HCT116 (cell line): ENCODE results near the gene SLAIN2. TPM values are rescaled to one million over a fixed set of nuclear protein-coding genes. Genes with fewer than 3 reads are reported as not detected.
A peak's percentile ranks its signal among the peaks of the same experiment; 100 is the strongest.

Source experiments
- ATAC-seq: fragments of 200-7000 bp; cut with Tn5 transposase; 2 replicates; pipeline ENCODE4 v1.9.1; 2020; ENCODE audit warnings: mild to moderate bottlenecking, moderate library complexity
- BruUV-seq: library from RNA; stranded (reverse); fragments of 400-500 nt; replicated peaks from 2 replicates; lab custom pipeline; 2021; lab: Mats Ljungman, UMichigan
- CTCF ChIA-PET: fragments of 300-600 bp; sonication (Branson Sonifier 250); formaldehyde crosslinking; loops from one replicate; lab custom pipeline; 2021; ENCODE audit warnings: antibody characterized with exemption; lab: Charles Lee
- POLR2A ChIA-PET: fragments of 300-600, 350-600 bp; sonication (Branson Sonifier 250); formaldehyde crosslinking; loops from one replicate; lab custom pipeline; 2021; ENCODE audit warnings: antibody characterized with exemption; lab: Charles Lee
- RAD21 ChIA-PET, 2 experiments: fragments of 300-600 bp; sonication (Branson Sonifier 250); formaldehyde crosslinking; loops; one replicate each; lab custom pipeline; 2023; ENCODE audit warnings: low total read pairs in 2 of 2; ENCODE audit not compliant: uncharacterized antibody in 2 of 2, unreplicated experiment in 2 of 2, low non-redundant PET in 1 of 2; lab: Charles Lee
- DNase-seq: peaks from one replicate; pipeline ENCODE4 v3.0.0-alpha.2; 2010; ENCODE audit warnings: low read depth, low spot score
- H2AFZ ChIP-seq: fragments of 200-600 bp; shearing (Covaris generic), sonication (generic); 2 replicates; pipeline ENCODE4 v1.6.1; 2017; ENCODE audit warnings: low read depth, mixed run types, mixed read lengths, antibody characterized with exemption, low read length; ENCODE audit not compliant: poor library complexity, severe bottlenecking
- H3K27ac ChIP-seq: 2 replicates; pipeline ENCODE4 v1.5.1; 2012; ENCODE audit warnings: low read depth, low read length
- H3K27me3 ChIP-seq: fragments of 200-600 bp; sonication (generic); 2 replicates; pipeline ENCODE4 v1.6.1; 2016; ENCODE audit warnings: mixed run types, low read length, mixed read lengths; ENCODE audit not compliant: insufficient read depth
- H3K36me3 ChIP-seq, 2 experiments: fragments of 200-500 bp in 1 of 2; fragments of 200-600 bp in 1 of 2; sonication (Bioruptor generic) in 1 of 2; sonication (generic) in 1 of 2; 2 replicates each; pipeline versions ENCODE4 v1.5.1 to v1.6.1; 2014 to 2016; ENCODE audit warnings: low read length in 2 of 2, inconsistent platforms in 1 of 2, mixed read lengths in 1 of 2, mixed run types in 1 of 2; ENCODE audit not compliant: insufficient read depth in 2 of 2, control insufficient read depth in 1 of 2
- H3K4me1 ChIP-seq, 2 experiments: fragments of 200-600 bp in 1 of 2; sonication (generic) in 1 of 2; 2 replicates each; pipeline versions ENCODE4 v1.5.1 to v1.6.1; 2012 to 2017; ENCODE audit warnings: low read length in 2 of 2, inconsistent platforms in 1 of 2, mild to moderate bottlenecking in 1 of 2, mixed read lengths in 1 of 2, mixed run types in 1 of 2, moderate library complexity in 1 of 2; ENCODE audit not compliant: insufficient read depth in 2 of 2, control insufficient read depth in 1 of 2
- H3K4me2 ChIP-seq: fragments of 200-600 bp; sonication (generic); 2 replicates; pipeline ENCODE4 v1.6.1; 2017; ENCODE audit warnings: mixed run types, low read length, mixed read lengths
- H3K4me3 ChIP-seq, 2 experiments: fragments of 200-600 bp in 1 of 2; sonication (generic) in 1 of 2; replicated peaks in 1 of 2; 2 replicates each; pipeline ENCODE4 v1.5.1; 2011 to 2016; ENCODE audit warnings: low read length in 2 of 2, control low read depth in 1 of 2, low read depth in 1 of 2, mild to moderate bottlenecking in 1 of 2, mixed read lengths in 1 of 2, mixed run types in 1 of 2
- H3K79me2 ChIP-seq: fragments of 200-600 bp; sonication (generic); 2 replicates; pipeline ENCODE4 v1.6.1; 2017; ENCODE audit warnings: mild to moderate bottlenecking, mixed run types, low read length, moderate library complexity, mixed read lengths; ENCODE audit not compliant: insufficient read depth
- H3K9ac ChIP-seq: fragments of 200-600 bp; sonication (generic); 2 replicates; pipeline ENCODE4 v1.6.1; 2016; ENCODE audit warnings: low read length, mixed read lengths
- H3K9me2 ChIP-seq: fragments of 200-600 bp; sonication (generic), shearing (Covaris generic); 2 replicates; pipeline ENCODE4 v1.6.1; 2017; ENCODE audit warnings: mixed run types, mild to moderate bottlenecking, moderate library complexity; ENCODE audit not compliant: insufficient read depth
- H3K9me3 ChIP-seq, 2 experiments: fragments of 200-500 bp in 1 of 2; fragments of 200-600 bp in 1 of 2; sonication (Bioruptor generic) in 1 of 2; sonication (generic) in 1 of 2; 2 replicates each; pipeline ENCODE4 v1.6.1; 2014 to 2017; ENCODE audit warnings: low read length in 2 of 2, mixed read lengths in 2 of 2, inconsistent platforms in 1 of 2, low read depth in 1 of 2, mild to moderate bottlenecking in 1 of 2, mixed run types in 1 of 2, moderate library complexity in 1 of 2; ENCODE audit not compliant: control insufficient read depth in 1 of 2, insufficient read depth in 1 of 2
- H4K20me1 ChIP-seq: fragments of 200-600 bp; sonication (generic), shearing (Covaris generic); 2 replicates; pipeline ENCODE4 v1.6.1; 2017; ENCODE audit warnings: mixed run types, mild to moderate bottlenecking, moderate library complexity; ENCODE audit not compliant: insufficient read depth
- CBX3 ChIP-seq: IDR thresholded peaks from 2 replicates; pipeline ENCODE4 v1.6.1; 2012; ENCODE audit warnings: low read depth
- EZH2 ChIP-seq: fragments of 200-600 bp; sonication (generic); IDR thresholded peaks from 2 replicates; pipeline ENCODE4 v1.6.1; 2017; ENCODE audit warnings: antibody characterized with exemption, mixed run types
- RAD21 ChIP-seq: IDR thresholded peaks from 2 replicates; pipeline ENCODE4 v1.6.1; 2012; ENCODE audit warnings: low read depth, mild to moderate bottlenecking
- YY1 ChIP-seq: IDR thresholded peaks from 2 replicates; pipeline ENCODE4 v1.6.1; 2011; ENCODE audit warnings: low read length, low read depth, moderate library complexity, mild to moderate bottlenecking; ENCODE audit not compliant: insufficient replicate concordance; ENCODE audit errors: extremely low read depth
- intact Hi-C: fragments of 100-400 bp; cut with micrococcal nuclease; formaldehyde crosslinking; loops from 2 replicates; pipeline ENCODE4 v1.10.0; 2022
- total RNA-seq: library from RNA; stranded (reverse); gene quantifications from one replicate; pipeline ENCODE4 v1.2.1, GENCODE V29; 2021; ENCODE audit not compliant: unreplicated experiment
- TF ChIP-seq, protein P1 (sequence below): IDR thresholded peaks from 2 replicates; pipeline ENCODE4 v1.6.1; 2012; ENCODE audit warnings: low read depth
- TF ChIP-seq, protein P2 (sequence below), 3 experiments: fragments of 200-600 bp in 1 of 3; sonication (generic) in 1 of 3; IDR thresholded peaks in 2 of 3; conservative IDR thresholded peaks in 1 of 3; 2 replicates each; pipeline ENCODE4 v1.5.1; 2012 to 2017; ENCODE audit warnings: low read depth in 2 of 3, low read length in 2 of 3, antibody characterized with exemption in 1 of 3, borderline replicate concordance in 1 of 3, control low read depth in 1 of 3, mild to moderate bottlenecking in 1 of 3, mixed read lengths in 1 of 3, mixed run types in 1 of 3, moderate library complexity in 1 of 3; ENCODE audit not compliant: insufficient read depth in 1 of 3
- TF ChIP-seq, protein P3 (sequence below): IDR thresholded peaks from 2 replicates; pipeline ENCODE4 v1.6.1; 2012

The SLAIN2 gene
- total RNA-seq, 1 experiment from 2014 or later = 50.3 TPM

DNA sequence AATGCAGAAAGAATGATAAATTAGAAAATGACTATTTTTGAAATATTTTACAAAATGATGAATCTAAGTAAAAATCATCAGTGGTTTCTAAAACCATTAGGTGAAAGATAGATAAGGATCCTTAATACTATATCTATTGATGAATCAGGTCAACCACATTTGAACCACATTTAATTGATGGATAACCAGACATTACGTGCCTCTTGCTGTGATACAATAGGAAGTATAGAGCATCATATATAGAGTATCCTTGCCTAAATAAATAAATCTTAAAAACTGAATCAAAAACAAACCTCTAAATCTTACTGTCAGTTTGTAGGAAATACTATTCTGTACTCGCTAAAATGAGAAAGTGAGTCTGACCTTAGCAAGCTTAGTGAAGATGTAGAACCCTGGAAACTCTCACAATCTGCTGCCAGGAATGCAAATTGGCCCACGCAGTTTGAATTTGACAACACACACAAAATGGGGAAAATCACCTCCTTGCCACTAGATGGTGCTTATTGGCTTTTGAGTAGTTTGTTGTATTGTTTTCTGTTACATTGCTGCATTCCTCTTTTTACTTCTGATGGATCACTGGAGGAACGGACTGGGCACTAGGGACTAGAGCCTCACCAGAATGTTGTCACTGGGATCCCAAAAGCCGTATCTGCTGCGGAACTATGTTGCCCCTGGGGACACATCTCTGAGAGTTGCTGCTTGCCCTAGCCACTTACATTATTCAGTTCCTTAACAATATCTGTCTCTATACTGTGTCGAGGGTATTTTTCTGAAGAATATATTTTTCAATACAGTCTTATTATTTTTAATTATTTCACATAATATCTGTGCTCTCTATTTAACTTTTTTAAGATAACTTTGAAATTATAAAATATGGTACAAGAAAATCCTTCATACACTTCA lies 25.4 kb upstream of the SLAIN2 start:
- RAD21 ChIA-PET = no interaction called here
- Histone ChIP-seq H3K27ac (no peak overlapping the region), H3K4me2 (peak overlapping the region; percentile 56), H3K9me2 (no peaks in the 10 kb centered on the region), H3K4me3 (no peak overlapping the region), H2AFZ (peak overlapping the region; percentile 97), H3K36me3 (no peaks in the 10 kb centered on the region), H3K9ac (no peak overlapping the region), H3K9me3 (no peaks in the 10 kb centered on the region), H3K79me2 (no peaks in the 10 kb centered on the region), H3K27me3 (no peaks in the 10 kb centered on the region), H3K4me1 (no peaks in the 10 kb centered on the region), H4K20me1 (no peaks in the 10 kb centered on the region)
- TF ChIP-seq, protein P1, sequence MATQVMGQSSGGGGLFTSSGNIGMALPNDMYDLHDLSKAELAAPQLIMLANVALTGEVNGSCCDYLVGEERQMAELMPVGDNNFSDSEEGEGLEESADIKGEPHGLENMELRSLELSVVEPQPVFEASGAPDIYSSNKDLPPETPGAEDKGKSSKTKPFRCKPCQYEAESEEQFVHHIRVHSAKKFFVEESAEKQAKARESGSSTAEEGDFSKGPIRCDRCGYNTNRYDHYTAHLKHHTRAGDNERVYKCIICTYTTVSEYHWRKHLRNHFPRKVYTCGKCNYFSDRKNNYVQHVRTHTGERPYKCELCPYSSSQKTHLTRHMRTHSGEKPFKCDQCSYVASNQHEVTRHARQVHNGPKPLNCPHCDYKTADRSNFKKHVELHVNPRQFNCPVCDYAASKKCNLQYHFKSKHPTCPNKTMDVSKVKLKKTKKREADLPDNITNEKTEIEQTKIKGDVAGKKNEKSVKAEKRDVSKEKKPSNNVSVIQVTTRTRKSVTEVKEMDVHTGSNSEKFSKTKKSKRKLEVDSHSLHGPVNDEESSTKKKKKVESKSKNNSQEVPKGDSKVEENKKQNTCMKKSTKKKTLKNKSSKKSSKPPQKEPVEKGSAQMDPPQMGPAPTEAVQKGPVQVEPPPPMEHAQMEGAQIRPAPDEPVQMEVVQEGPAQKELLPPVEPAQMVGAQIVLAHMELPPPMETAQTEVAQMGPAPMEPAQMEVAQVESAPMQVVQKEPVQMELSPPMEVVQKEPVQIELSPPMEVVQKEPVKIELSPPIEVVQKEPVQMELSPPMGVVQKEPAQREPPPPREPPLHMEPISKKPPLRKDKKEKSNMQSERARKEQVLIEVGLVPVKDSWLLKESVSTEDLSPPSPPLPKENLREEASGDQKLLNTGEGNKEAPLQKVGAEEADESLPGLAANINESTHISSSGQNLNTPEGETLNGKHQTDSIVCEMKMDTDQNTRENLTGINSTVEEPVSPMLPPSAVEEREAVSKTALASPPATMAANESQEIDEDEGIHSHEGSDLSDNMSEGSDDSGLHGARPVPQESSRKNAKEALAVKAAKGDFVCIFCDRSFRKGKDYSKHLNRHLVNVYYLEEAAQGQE = no peak
- TF ChIP-seq, protein P2, sequence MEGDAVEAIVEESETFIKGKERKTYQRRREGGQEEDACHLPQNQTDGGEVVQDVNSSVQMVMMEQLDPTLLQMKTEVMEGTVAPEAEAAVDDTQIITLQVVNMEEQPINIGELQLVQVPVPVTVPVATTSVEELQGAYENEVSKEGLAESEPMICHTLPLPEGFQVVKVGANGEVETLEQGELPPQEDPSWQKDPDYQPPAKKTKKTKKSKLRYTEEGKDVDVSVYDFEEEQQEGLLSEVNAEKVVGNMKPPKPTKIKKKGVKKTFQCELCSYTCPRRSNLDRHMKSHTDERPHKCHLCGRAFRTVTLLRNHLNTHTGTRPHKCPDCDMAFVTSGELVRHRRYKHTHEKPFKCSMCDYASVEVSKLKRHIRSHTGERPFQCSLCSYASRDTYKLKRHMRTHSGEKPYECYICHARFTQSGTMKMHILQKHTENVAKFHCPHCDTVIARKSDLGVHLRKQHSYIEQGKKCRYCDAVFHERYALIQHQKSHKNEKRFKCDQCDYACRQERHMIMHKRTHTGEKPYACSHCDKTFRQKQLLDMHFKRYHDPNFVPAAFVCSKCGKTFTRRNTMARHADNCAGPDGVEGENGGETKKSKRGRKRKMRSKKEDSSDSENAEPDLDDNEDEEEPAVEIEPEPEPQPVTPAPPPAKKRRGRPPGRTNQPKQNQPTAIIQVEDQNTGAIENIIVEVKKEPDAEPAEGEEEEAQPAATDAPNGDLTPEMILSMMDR (IDR thresholded peaks at IDR 0.05 in 2 of 3, conservative IDR thresholded peaks at IDR 0.05 in 1 of 3; ENCODE audit: borderline replicate concordance in 1 of 3, insufficient read depth in 1 of 3, low read depth in 2 of 3, low read length in 2 of 3) = peak; percentile 53 to 77 (median 77); a peak in 5 of 6 replicates
- peak; percentile 6 for TF ChIP-seq YY1
- TF ChIP-seq, protein P3, sequence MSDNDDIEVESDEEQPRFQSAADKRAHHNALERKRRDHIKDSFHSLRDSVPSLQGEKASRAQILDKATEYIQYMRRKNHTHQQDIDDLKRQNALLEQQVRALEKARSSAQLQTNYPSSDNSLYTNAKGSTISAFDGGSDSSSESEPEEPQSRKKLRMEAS = peak; percentile 18; the same call in 1 of the 2 replicates
- TF ChIP-seq RAD21 = peak; percentile 78
- peak; percentile 88 for TF ChIP-seq CBX3
- no peak for TF ChIP-seq EZH2
- DNase-seq (peak; percentile 66), ATAC-seq (peak; percentile 94)
- POLR2A ChIA-PET = no interaction called here
- CTCF ChIA-PET = no interaction called here
- intact Hi-C loops = loop anchor here (1.0 kb wide), 1 partner anchor 230 kb away; no protein-coding TSS in a partner anchor
- no TSS peak for BruUV-seq
